ENCODE results near the gene CAV1. TPM values are rescaled to one million over a fixed set of nuclear protein-coding genes. Genes with fewer than 3 reads are reported as not detected.

CAV1 gene
- total RNA-seq, 4 donors from 2014 or later = 301 to 490 (median 321) TPM

- intact Hi-C loops (cut with DNase I) = no loop called here
Measured at GRCh38 chr7:116543664-116544063, 18.8 kb downstream of the CAV1 start.

GRCh38 chr7:116544487-116544886 is 19.7 kb downstream of the CAV1 start:
- Histone ChIP-seq H3K4me3 (replicated peaks in 1 of 3) (no peak overlapping the region), H3K9me3 (no peaks in the 10 kb centered on the region), H3K4me1 (peaks cover 13 to 18% of the 10 kb centered on the region in 2 donors), H3K36me3 (no peaks in the 10 kb centered on the region), H3K27me3 (no peaks in the 10 kb centered on the region), H3K27ac (no peak overlapping the region)
- 68 to 70% methylated on average over 1 of the region's 1 CpG for WGBS, 2 donors
- DNase-seq = no peak
- intact Hi-C loops (cut with DNase I) = no loop called here
- TF ChIP-seq CTCF (IDR thresholded peaks at IDR 0.05) (no peak), POLR2A (IDR thresholded peaks at IDR 0.05) (no peak)

More at GRCh38 chr7:116543664-116544063, 18.8 kb downstream of the CAV1 start:
- Histone ChIP-seq H3K36me3 (peaks cover 0 to 3% of the 10 kb centered on the region in 2 donors), H3K4me3 (replicated peaks in 1 of 3) (no peak overlapping the region), H3K4me1 (peaks cover 13 to 18% of the 10 kb centered on the region in 2 donors), H3K9me3 (no peaks in the 10 kb centered on the region), H3K27me3 (no peaks in the 10 kb centered on the region), H3K27ac (peak overlapping the region in 2 of 3 donors; percentile 4 to 12)
- WGBS, 2 donors = 58 to 64% methylated on average over 2 of the region's 2 CpGs
- no peak for DNase-seq
- TF ChIP-seq CTCF (IDR thresholded peaks at IDR 0.05) = no peak
- no peak for TF ChIP-seq POLR2A (IDR thresholded peaks at IDR 0.05)

GRCh38 chr7:116545411-116545993 is 20.7 kb downstream of the CAV1 start:
- Histone ChIP-seq H3K4me3 (replicated peaks in 1 of 3) (no peak overlapping the region), H3K36me3 (no peaks in the 10 kb centered on the region), H3K9me3 (no peaks in the 10 kb centered on the region), H3K27me3 (no peaks in the 10 kb centered on the region), H3K27ac (no peak overlapping the region), H3K4me1 (peaks cover 13 to 18% of the 10 kb centered on the region in 2 donors)
- WGBS, 2 donors = 83 to 85% methylated on average over 6 of the region's 6 CpGs
- intact Hi-C loops (cut with DNase I) = no loop called here
- no peak for DNase-seq
- TF ChIP-seq POLR2A (IDR thresholded peaks at IDR 0.05) (no peak), CTCF (IDR thresholded peaks at IDR 0.05) (no peak)

GRCh38 chr7:116546054-116546453 is 21.2 kb downstream of the CAV1 start:
- WGBS, 2 donors = 95 to 96% methylated on average over 11 of the region's 11 CpGs
- H3K27me3 ChIP-seq = no peaks in the 10 kb centered on the region
- no peaks in the 10 kb centered on the region for H3K9me3 ChIP-seq
- peaks cover 13 to 14% of the 10 kb centered on the region in 2 donors for H3K4me1 ChIP-seq
- H3K36me3 ChIP-seq = no peaks in the 10 kb centered on the region
- TF ChIP-seq POLR2A (IDR thresholded peaks at IDR 0.05) (no peak), CTCF (IDR thresholded peaks at IDR 0.05) (no peak)
- H3K27ac ChIP-seq = no peak overlapping the region
- intact Hi-C loops (cut with DNase I) = no loop called here
- no peak overlapping the region for H3K4me3 ChIP-seq (replicated peaks in 1 of 3)
- no peak for DNase-seq

- TF ChIP-seq POLR2A (IDR thresholded peaks at IDR 0.05) = no peak
- TF ChIP-seq CTCF (IDR thresholded peaks at IDR 0.05) = no peak
- intact Hi-C loops (cut with DNase I) = no loop called here
- Histone ChIP-seq H3K9me3 (no peaks in the 10 kb centered on the region), H3K36me3 (no peaks in the 10 kb centered on the region), H3K4me3 (replicated peaks in 1 of 3) (no peak overlapping the region), H3K27me3 (no peaks in the 10 kb centered on the region), H3K4me1 (peaks cover 5 to 13% of the 10 kb centered on the region in 2 donors), H3K27ac (no peak overlapping the region)
- no peak for DNase-seq
- WGBS, 2 donors = 81 to 90% methylated on average over 1 of the region's 1 CpG
Measured at GRCh38 chr7:116546916-116547315, 22.1 kb downstream of the CAV1 start.

Data from thyroid gland (tissue), 4 donors.